ENCODE results near the gene LAMB4. TPM values are rescaled to one million over a fixed set of nuclear protein-coding genes. Genes with fewer than 3 reads are reported as not detected.

LAMB4 gene
- total RNA-seq, 2 experiments from 2014 or later: 0.08 to 0.11 TPM

DNA sequence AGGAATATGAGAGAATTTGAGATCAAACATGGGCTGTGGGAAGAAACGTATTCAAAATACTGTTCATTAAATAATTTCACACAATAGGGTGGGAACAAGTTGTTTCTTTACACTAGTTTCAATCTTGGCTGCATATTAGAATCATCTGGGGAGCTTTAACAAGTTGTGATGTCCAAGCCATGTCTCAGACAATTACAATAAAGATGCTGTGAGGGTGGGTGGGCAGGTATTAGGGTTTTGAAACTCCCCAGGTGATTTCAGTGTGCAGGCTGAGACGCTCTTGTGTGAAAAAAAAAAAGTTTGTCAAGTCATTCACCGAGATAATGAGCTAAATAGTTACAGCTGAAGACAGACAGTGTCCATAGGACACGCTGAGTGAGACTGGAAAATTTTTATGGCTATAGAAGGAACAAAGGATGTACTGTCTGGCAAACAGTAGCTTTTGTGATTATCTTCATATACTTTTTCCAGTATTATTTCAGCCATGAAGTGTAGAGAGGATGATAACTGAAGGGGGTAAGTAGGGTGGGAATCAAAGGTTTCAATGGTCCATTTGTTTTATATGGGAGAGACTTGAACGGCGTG lies 12.6 kb upstream of the LAMB4 start:
- no peak overlapping the region for H3K27ac Mint-ChIP-seq
- H3K36me3 ChIP-seq (ENCODE audit: insufficient read depth, low read length): no peaks in the 10 kb centered on the region
- no peak overlapping the region for H3K4me3 ChIP-seq (ENCODE audit: low read length)
- ATAC-seq (ENCODE audit: poor library complexity) (no peak), DNase-seq (no peak)
- ChIA-PET POLR2A (no interaction called here), CTCF (no interaction called here)
- H3K9me3 Mint-ChIP-seq: no peaks in the 10 kb centered on the region
- H3K4me1 ChIP-seq (ENCODE audit: insufficient read depth, low read length): peaks cover 3% of the 10 kb centered on the region
- no peaks in the 10 kb centered on the region for H3K36me3 Mint-ChIP-seq (ENCODE audit: low read depth)
- peaks cover 0 to 6% of the 10 kb centered on the region in 2 experiments for H3K27me3 ChIP-seq (ENCODE audit: control insufficient read depth in 1 of 2, insufficient read depth in 2 of 2, low read length in 2 of 2)
- intact Hi-C loops (cut with DNase I, micrococcal nuclease): loop anchor here in 1 of 2 experiments (2.0 to 10.0 kb wide), 2 partner anchors 678 to 996 kb away; no protein-coding TSS in a partner anchor
- H3K4me3 Mint-ChIP-seq: no peak overlapping the region
- H3K27ac ChIP-seq (ENCODE audit: low read depth in 1 of 2, low read length in 2 of 2): no peak overlapping the region
- H3K27me3 Mint-ChIP-seq: no peaks in the 10 kb centered on the region
- no peaks in the 10 kb centered on the region for H3K4me1 Mint-ChIP-seq (ENCODE audit: low read depth)
- H3K9me3 ChIP-seq (ENCODE audit: control insufficient read depth in 1 of 2, insufficient read depth in 1 of 2, low read length in 2 of 2): no peaks in the 10 kb centered on the region
- TF ChIP-seq, protein P1, sequence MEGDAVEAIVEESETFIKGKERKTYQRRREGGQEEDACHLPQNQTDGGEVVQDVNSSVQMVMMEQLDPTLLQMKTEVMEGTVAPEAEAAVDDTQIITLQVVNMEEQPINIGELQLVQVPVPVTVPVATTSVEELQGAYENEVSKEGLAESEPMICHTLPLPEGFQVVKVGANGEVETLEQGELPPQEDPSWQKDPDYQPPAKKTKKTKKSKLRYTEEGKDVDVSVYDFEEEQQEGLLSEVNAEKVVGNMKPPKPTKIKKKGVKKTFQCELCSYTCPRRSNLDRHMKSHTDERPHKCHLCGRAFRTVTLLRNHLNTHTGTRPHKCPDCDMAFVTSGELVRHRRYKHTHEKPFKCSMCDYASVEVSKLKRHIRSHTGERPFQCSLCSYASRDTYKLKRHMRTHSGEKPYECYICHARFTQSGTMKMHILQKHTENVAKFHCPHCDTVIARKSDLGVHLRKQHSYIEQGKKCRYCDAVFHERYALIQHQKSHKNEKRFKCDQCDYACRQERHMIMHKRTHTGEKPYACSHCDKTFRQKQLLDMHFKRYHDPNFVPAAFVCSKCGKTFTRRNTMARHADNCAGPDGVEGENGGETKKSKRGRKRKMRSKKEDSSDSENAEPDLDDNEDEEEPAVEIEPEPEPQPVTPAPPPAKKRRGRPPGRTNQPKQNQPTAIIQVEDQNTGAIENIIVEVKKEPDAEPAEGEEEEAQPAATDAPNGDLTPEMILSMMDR (IDR thresholded peaks at IDR 0.05): no peak

DNA sequence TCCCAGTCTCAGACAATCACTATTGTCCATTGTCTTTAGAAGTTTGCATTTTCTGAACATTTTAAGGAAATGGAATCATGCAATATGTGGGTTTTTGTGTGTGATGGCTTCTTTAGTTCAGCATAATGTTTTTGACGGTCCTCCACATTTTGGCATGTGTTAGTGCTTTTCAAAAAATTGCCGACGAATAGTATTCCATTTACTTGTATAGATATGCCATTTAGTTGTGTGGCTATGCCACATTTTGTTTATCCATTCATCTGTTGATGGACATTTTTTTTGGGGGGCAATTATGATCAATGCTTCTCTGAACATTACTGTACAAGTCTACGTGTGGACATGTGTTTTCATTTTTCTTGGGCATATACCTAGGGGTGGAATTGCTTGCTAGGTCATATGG lies 12.0 kb upstream of the LAMB4 start:
- H3K4me3 ChIP-seq (ENCODE audit: low read length): no peak overlapping the region
- H3K36me3 ChIP-seq (ENCODE audit: insufficient read depth, low read length): no peaks in the 10 kb centered on the region
- ChIA-PET CTCF (no interaction called here), POLR2A (no interaction called here)
- TF ChIP-seq, protein P1 (IDR thresholded peaks at IDR 0.05): no peak
- intact Hi-C loops (cut with DNase I, micrococcal nuclease): loop anchor here in 1 of 2 experiments (2.0 to 10.0 kb wide), 2 partner anchors 677 to 995 kb away; no protein-coding TSS in a partner anchor
- H3K4me1 ChIP-seq (ENCODE audit: insufficient read depth, low read length): peaks cover 3% of the 10 kb centered on the region
- peaks cover 0 to 6% of the 10 kb centered on the region in 2 experiments for H3K27me3 ChIP-seq (ENCODE audit: control insufficient read depth in 1 of 2, insufficient read depth in 2 of 2, low read length in 2 of 2)
- H3K4me1 Mint-ChIP-seq (ENCODE audit: low read depth): no peaks in the 10 kb centered on the region
- ATAC-seq (ENCODE audit: poor library complexity) (no peak), DNase-seq (no peak)
- H3K9me3 Mint-ChIP-seq: no peaks in the 10 kb centered on the region
- no peak overlapping the region for H3K27ac ChIP-seq (ENCODE audit: low read depth in 1 of 2, low read length in 2 of 2)
- H3K4me3 Mint-ChIP-seq: no peak overlapping the region
- no peaks in the 10 kb centered on the region for H3K9me3 ChIP-seq (ENCODE audit: control insufficient read depth in 1 of 2, insufficient read depth in 1 of 2, low read length in 2 of 2)
- H3K27ac Mint-ChIP-seq: no peak overlapping the region
- no peaks in the 10 kb centered on the region for H3K36me3 Mint-ChIP-seq (ENCODE audit: low read depth)
- H3K27me3 Mint-ChIP-seq: no peaks in the 10 kb centered on the region

DNA sequence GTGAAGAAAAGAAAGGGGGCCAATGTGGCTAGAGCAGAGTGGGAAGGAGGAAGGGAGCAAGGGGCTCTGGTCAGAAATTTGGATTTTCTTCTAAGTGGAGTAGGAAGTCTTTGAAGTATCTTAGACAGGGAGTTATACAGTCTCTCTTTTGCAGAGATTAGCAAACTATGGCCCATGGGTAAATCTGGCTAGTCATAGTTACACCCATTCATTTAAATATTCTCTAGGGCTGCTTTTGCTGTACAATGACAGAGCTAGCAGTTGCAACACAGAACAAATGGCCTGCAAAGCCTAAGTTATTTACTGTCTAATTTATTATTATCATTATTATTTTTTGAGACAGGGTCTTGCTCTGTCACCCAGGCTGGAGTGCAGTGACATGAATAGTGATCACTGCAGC lies 10.5 kb upstream of the LAMB4 start:
- Mint-ChIP-seq H3K9me3 (no peaks in the 10 kb centered on the region), H3K4me1 (ENCODE audit: low read depth) (peaks cover 8% of the 10 kb centered on the region), H3K36me3 (ENCODE audit: low read depth) (no peaks in the 10 kb centered on the region), H3K4me3 (no peak overlapping the region), H3K27ac (no peak overlapping the region), H3K27me3 (no peaks in the 10 kb centered on the region)
- H3K4me1 ChIP-seq (ENCODE audit: insufficient read depth, low read length): peaks cover 2% of the 10 kb centered on the region
- TF ChIP-seq, protein P1 (IDR thresholded peaks at IDR 0.05): no peak
- DNase-seq: no peak
- no peak for ATAC-seq (ENCODE audit: poor library complexity)
- no peaks in the 10 kb centered on the region for H3K9me3 ChIP-seq (ENCODE audit: control insufficient read depth in 1 of 2, insufficient read depth in 1 of 2, low read length in 2 of 2)
- intact Hi-C loops (cut with DNase I, micrococcal nuclease): loop anchor here in 1 of 2 experiments (10.0 kb wide), 1 partner anchor 676 kb away; no protein-coding TSS in a partner anchor
- peaks cover 0 to 2% of the 10 kb centered on the region in 2 experiments for H3K27me3 ChIP-seq (ENCODE audit: control insufficient read depth in 1 of 2, insufficient read depth in 2 of 2, low read length in 2 of 2)
- H3K36me3 ChIP-seq (ENCODE audit: insufficient read depth, low read length): no peaks in the 10 kb centered on the region
- no peak overlapping the region for H3K4me3 ChIP-seq (ENCODE audit: low read length)
- CTCF ChIA-PET: no interaction called here
- POLR2A ChIA-PET: no interaction called here
- H3K27ac ChIP-seq (ENCODE audit: low read depth in 1 of 2, low read length in 2 of 2): no peak overlapping the region
